Ascending aorta (tissue), 2 donors: Measurements from ENCODE around the gene MCHR2. TPM values are rescaled to one million over a fixed set of nuclear protein-coding genes. Genes with fewer than 3 reads are reported as not detected.

Source experiments
- DNase-seq, 2 donors: peaks; one replicate each; pipeline ENCODE4 v3.0.0-alpha.2; 2019; ENCODE audit warnings: low spot score in 2 of 2
- H3K27ac ChIP-seq, 2 donors: fragments of 200-600 bp; sonication (generic); one replicate each; pipeline ENCODE4 v1.5.1; 2016 to 2017; ENCODE audit warnings: mild to moderate bottlenecking in 1 of 2
- H3K27me3 ChIP-seq: fragments of 200-600 bp; sonication (generic); one replicate; pipeline ENCODE4 v1.5.1; 2017
- H3K36me3 ChIP-seq, 2 donors: fragments of 200-600 bp; sonication (generic); one replicate each; pipeline ENCODE4 v1.5.1; 2016
- H3K4me1 ChIP-seq, 2 donors: fragments of 200-600 bp; sonication (generic); one replicate each; pipeline ENCODE4 v1.5.1; 2016 to 2017; ENCODE audit warnings: mild to moderate bottlenecking in 1 of 2
- H3K4me3 ChIP-seq, 2 donors: fragments of 200-600 bp; sonication (generic); one replicate each; pipeline ENCODE4 v1.5.1; 2016 to 2017; ENCODE audit warnings: mild to moderate bottlenecking in 1 of 2
- H3K9me3 ChIP-seq, 2 donors: fragments of 200-600 bp; sonication (generic); one replicate each; pipeline ENCODE4 v1.5.1; 2016
- CTCF ChIP-seq, 3 experiments: fragments of 200-600 bp in 2 of 3; fragments of 450-650 bp in 1 of 3; sonication (generic) in 2 of 3; IDR thresholded peaks; one replicate each; pipeline ENCODE4 v1.5.1; 2016 to 2019; ENCODE audit warnings: antibody characterized with exemption in 3 of 3, mild to moderate bottlenecking in 1 of 3, moderate library complexity in 1 of 3
- intact Hi-C: fragments of 100-400 bp; cut with DNase I; formaldehyde crosslinking; loops from one replicate; pipeline ENCODE4 v1.15.1; 2023
- total RNA-seq: library from RNA; depleted of rRNA; stranded (reverse); fragments of >200 nt; gene quantifications from one replicate; pipeline ENCODE4 v1.1.0, GENCODE V29; 2016

The MCHR2 gene
- total RNA-seq, 1 donor from 2014 or later: not detected

DNA sequence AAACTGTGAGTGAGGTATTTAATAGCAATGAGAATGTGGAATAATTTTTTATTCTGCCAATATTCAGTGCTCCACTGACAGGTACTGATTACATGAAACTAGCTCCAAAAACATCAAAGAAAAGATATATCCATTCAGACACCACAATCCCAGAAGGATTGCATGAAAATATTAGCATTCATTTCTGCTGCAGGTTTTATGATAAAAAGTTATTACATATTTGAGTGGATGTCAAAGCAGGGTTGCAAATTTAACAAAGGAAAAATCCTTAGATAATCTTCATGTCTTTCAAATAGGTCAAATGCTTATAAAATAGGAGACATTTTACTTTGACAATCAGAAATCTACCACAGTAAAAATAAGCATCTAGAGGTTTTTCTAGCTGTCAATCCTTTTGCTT is 13.3 kb downstream of the MCHR2 start:
- no peaks in the 10 kb centered on the region for H3K36me3 ChIP-seq
- no peaks in the 10 kb centered on the region for H3K27me3 ChIP-seq
- DNase-seq: no peak
- no peak for TF ChIP-seq CTCF (IDR thresholded peaks at IDR 0.05)
- intact Hi-C loops: no loop called here
- H3K27ac ChIP-seq: no peak overlapping the region
- H3K9me3 ChIP-seq: no peaks in the 10 kb centered on the region
- no peaks in the 10 kb centered on the region for H3K4me1 ChIP-seq
- no peak overlapping the region for H3K4me3 ChIP-seq

GRCh38 chr6:99979953-99980352 is 14.1 kb downstream of the MCHR2 start:
- no peak overlapping the region for H3K27ac ChIP-seq
- no peak for TF ChIP-seq CTCF (IDR thresholded peaks at IDR 0.05)
- no peak overlapping the region for H3K4me3 ChIP-seq
- H3K27me3 ChIP-seq: no peaks in the 10 kb centered on the region
- DNase-seq: no peak
- H3K9me3 ChIP-seq: no peaks in the 10 kb centered on the region
- H3K36me3 ChIP-seq: no peaks in the 10 kb centered on the region
- intact Hi-C loops: no loop called here
- no peaks in the 10 kb centered on the region for H3K4me1 ChIP-seq

GRCh38 chr6:99967052-99967451 is 27.0 kb downstream of the MCHR2 start:
- Histone ChIP-seq H3K27ac (no peak overlapping the region), H3K9me3 (no peaks in the 10 kb centered on the region), H3K27me3 (no peaks in the 10 kb centered on the region), H3K4me3 (no peak overlapping the region), H3K36me3 (no peaks in the 10 kb centered on the region), H3K4me1 (no peaks in the 10 kb centered on the region)
- intact Hi-C loops: no loop called here
- no peak for DNase-seq
- no peak for TF ChIP-seq CTCF (IDR thresholded peaks at IDR 0.05)

GRCh38 chr6:99960027-99960426 is 34.0 kb downstream of the MCHR2 start:
- Histone ChIP-seq H3K4me1 (no peaks in the 10 kb centered on the region), H3K4me3 (no peak overlapping the region), H3K27me3 (no peaks in the 10 kb centered on the region), H3K27ac (no peak overlapping the region), H3K9me3 (peaks cover 0 to 7% of the 10 kb centered on the region in 2 donors), H3K36me3 (no peaks in the 10 kb centered on the region)
- TF ChIP-seq CTCF (IDR thresholded peaks at IDR 0.05): no peak
- DNase-seq: no peak
- intact Hi-C loops: no loop called here

DNA sequence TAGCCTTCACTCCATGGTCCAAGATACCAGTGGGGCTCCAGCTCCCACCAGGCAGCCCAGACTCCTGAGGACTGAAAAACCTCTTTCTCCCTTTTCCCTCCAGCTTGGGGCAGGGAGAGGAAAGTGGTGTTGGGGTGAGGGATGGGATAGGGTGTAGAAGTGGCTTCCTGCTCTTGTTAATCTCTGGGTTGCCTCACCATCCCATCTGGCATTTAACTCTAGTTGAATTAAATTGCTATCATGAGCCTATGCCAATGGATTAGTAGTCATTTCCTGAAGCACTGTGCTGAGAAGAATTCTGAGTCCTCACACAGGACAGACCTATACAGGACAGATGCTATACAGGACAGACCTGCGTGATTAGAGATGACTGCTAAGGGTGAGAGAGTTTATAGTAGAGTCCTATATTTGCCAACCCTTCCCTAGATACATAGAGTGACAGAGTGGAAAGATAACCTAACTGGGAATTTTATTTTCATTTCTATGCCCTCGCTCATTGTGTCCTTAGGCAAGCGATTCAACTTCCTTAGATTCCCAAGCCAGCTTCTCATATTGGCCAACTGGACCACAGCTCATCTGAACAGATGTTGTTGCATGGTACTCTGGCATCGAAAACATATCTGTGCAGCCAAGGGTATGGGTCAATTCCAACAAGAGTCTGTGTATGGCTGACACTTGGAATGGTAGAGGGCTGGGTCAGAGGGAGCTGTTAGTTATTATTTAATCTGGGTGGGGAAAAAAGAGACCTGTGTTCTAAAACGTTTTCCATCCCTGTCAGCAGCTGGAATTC is 42.8 kb downstream of the MCHR2 start:
- Histone ChIP-seq H3K9me3 (no peaks in the 10 kb centered on the region), H3K27ac (no peak overlapping the region), H3K4me3 (no peak overlapping the region), H3K27me3 (no peaks in the 10 kb centered on the region), H3K36me3 (no peaks in the 10 kb centered on the region), H3K4me1 (no peaks in the 10 kb centered on the region)
- intact Hi-C loops: no loop called here
- no peak for DNase-seq
- TF ChIP-seq CTCF (IDR thresholded peaks at IDR 0.05): no peak
